NT2/D1 (cell line): ENCODE measurements around the gene RPS27A.
"Not testable (repeated sequence)": the region's sequence is repeated elsewhere in the genome, so short reads cannot be mapped to it uniquely, and the experiment has no call there.

Experiments
- SUZ12 ChIP-seq: IDR thresholded peaks from 2 replicates; pipeline ENCODE4 v1.6.1; 2011; ENCODE audit not compliant: insufficient read length, insufficient read depth; ENCODE audit errors: extremely low read depth
- YY1 ChIP-seq: IDR thresholded peaks from 2 replicates; pipeline ENCODE4 v1.6.1; 2011; ENCODE audit not compliant: insufficient read length, insufficient read depth
- ZNF274 ChIP-seq: IDR thresholded peaks from 2 replicates; pipeline ENCODE4 v1.6.1; 2011; ENCODE audit warnings: mild to moderate bottlenecking, low read depth, low read length

GRCh38 chr2:55280851-55281546 lies 48.5 kb downstream of the RPS27A start:
- TF ChIP-seq YY1, ZNF274, SUZ12: not testable (repeated sequence)
